Measurements from ENCODE around the gene LCLAT1. TPM values are rescaled to one million over a fixed set of nuclear protein-coding genes. Genes with fewer than 3 reads are reported as not detected.

LCLAT1 gene
- total RNA-seq, 6 donors from 2014 or later, result 7.0 to 21.9 (median 12.4) TPM

DNA sequence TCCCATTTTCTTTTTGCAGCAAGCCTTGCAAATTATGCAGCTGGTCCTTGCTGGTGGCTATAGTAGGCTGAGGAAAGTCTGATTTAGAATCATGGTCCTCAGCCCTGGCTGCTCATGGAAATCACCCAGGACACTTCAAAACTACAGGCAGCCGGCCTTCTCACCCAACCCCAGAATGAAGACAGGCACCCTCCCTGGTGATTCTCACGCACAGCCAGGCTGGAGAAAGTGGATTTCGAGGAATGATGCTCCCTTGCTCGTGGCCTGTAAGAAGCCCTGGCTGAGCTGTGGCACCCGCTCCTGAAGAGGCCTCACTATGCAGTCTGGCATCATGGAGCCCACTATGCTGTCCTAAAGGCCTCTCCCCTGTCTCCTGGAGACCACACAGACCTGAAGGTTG, 202.8 kb downstream of the LCLAT1 start:
- Histone ChIP-seq H3K4me1 (no peaks in the 10 kb centered on the region), H3K4me3 (no peak overlapping the region), H3K36me3 (no peaks in the 10 kb centered on the region), H3K27me3 (no peaks in the 10 kb centered on the region), H3K9me3 (no peaks in the 10 kb centered on the region), H3K27ac (no peak overlapping the region)
- DNase-seq, result no peak
- 85 to 86% methylated on average over 1 to 5 of the region's 5 CpGs for WGBS, 2 donors
- ATAC-seq (ENCODE audit: low FRiP score in 2 of 2), result no peak
- TF ChIP-seq POLR2AphosphoS5 (IDR thresholded peaks at IDR 0.05) (no peak), CTCF (IDR thresholded peaks at IDR 0.05) (no peak), EP300 (IDR thresholded peaks at IDR 0.05) (no peak), POLR2A (IDR thresholded peaks at IDR 0.05) (no peak)

DNA sequence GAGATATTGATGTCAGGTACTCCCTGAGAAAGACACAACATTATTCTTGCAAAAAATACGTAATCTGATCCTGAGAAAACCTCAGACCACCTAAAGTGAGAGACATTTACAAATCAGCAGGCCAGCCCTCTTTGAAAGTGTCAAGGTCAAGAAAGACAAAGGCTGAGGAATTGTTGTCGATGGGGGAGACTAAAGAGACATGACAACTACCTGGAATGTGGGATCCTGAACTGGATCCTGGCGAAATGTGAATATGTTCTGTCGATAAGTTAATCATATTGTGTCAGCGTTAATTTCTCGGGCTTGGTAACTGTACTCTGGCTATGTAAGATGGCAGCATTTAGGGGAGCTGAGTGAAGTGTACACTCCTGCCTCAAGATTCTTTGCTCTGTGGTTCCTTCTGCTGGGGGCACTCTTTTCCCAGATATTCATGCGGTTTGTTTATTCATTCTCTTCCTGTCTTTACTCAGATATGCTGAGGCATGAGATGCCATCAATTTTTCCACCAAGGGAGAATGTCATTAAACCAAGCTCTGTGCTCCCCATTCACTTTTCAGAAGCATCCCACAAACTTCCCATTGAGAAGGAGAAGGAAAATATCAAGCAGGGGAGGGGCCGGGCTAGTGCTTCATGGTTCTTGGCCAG, 205.3 kb downstream of the LCLAT1 start:
- no peak for ATAC-seq (ENCODE audit: low FRiP score in 2 of 2)

GRCh38 chr2:30653847-30654246, 206.8 kb downstream of the LCLAT1 start:
- no peaks in the 10 kb centered on the region for H3K4me1 ChIP-seq
- no peaks in the 10 kb centered on the region for H3K9me3 ChIP-seq
- no peaks in the 10 kb centered on the region for H3K27me3 ChIP-seq
- TF ChIP-seq POLR2AphosphoS5 (IDR thresholded peaks at IDR 0.05) (no peak), EP300 (IDR thresholded peaks at IDR 0.05) (no peak), CTCF (IDR thresholded peaks at IDR 0.05) (no peak), POLR2A (IDR thresholded peaks at IDR 0.05) (no peak)
- H3K36me3 ChIP-seq, result no peaks in the 10 kb centered on the region
- ATAC-seq (ENCODE audit: low FRiP score in 2 of 2) (peak in 1 of 2 donors; percentile 90), DNase-seq (no peak)
- WGBS, 2 donors, result 80 to 85% methylated on average over 2 of the region's 2 CpGs
- no peak overlapping the region for H3K4me3 ChIP-seq
- no peak overlapping the region for H3K27ac ChIP-seq

More for the DNA sequence above, 205.3 kb downstream of the LCLAT1 start:
- TF ChIP-seq POLR2AphosphoS5 (IDR thresholded peaks at IDR 0.05) (no peak), CTCF (IDR thresholded peaks at IDR 0.05) (no peak), POLR2A (IDR thresholded peaks at IDR 0.05) (no peak), EP300 (IDR thresholded peaks at IDR 0.05) (no peak)
- Histone ChIP-seq H3K4me3 (no peak overlapping the region), H3K4me1 (no peaks in the 10 kb centered on the region), H3K27me3 (no peaks in the 10 kb centered on the region), H3K36me3 (no peaks in the 10 kb centered on the region), H3K9me3 (no peaks in the 10 kb centered on the region), H3K27ac (no peak overlapping the region)
- WGBS, 2 donors, result 84 to 87% methylated on average over 8 of the region's 8 CpGs
- no peak for DNase-seq

- H3K4me1 ChIP-seq, result no peaks in the 10 kb centered on the region
- H3K4me3 ChIP-seq, result no peak overlapping the region
- no peaks in the 10 kb centered on the region for H3K36me3 ChIP-seq
- TF ChIP-seq EP300 (IDR thresholded peaks at IDR 0.05) (no peak), CTCF (IDR thresholded peaks at IDR 0.05) (no peak), POLR2AphosphoS5 (IDR thresholded peaks at IDR 0.05) (no peak), POLR2A (IDR thresholded peaks at IDR 0.05) (no peak)
- ATAC-seq (ENCODE audit: low FRiP score in 2 of 2), result no peak
- no peak overlapping the region for H3K27ac ChIP-seq
- DNase-seq, result no peak
- no peaks in the 10 kb centered on the region for H3K9me3 ChIP-seq
- WGBS, 2 donors, result 77 to 100% methylated on average over 3 of the region's 3 CpGs
- H3K27me3 ChIP-seq, result no peaks in the 10 kb centered on the region
Measured at GRCh38 chr2:30654404-30654803, 207.4 kb downstream of the LCLAT1 start.

GRCh38 chr2:30655211-30655610, 208.2 kb downstream of the LCLAT1 start:
- H3K4me3 ChIP-seq, result no peak overlapping the region
- DNase-seq, result peak in 1 of 2 donors; percentile 24
- H3K36me3 ChIP-seq, result no peaks in the 10 kb centered on the region
- no peaks in the 10 kb centered on the region for H3K4me1 ChIP-seq
- H3K27ac ChIP-seq, result no peak overlapping the region
- 69 to 70% methylated on average over 6 of the region's 6 CpGs for WGBS, 2 donors
- TF ChIP-seq POLR2AphosphoS5 (IDR thresholded peaks at IDR 0.05) (no peak), CTCF (IDR thresholded peaks at IDR 0.05) (no peak), POLR2A (IDR thresholded peaks at IDR 0.05) (no peak), EP300 (IDR thresholded peaks at IDR 0.05) (no peak)
- H3K9me3 ChIP-seq, result no peaks in the 10 kb centered on the region
- peak in 1 of 2 donors; percentile 4 for ATAC-seq (ENCODE audit: low FRiP score in 2 of 2)
- no peaks in the 10 kb centered on the region for H3K27me3 ChIP-seq

All from upper lobe of left lung (tissue), 6 donors.